Transverse colon (tissue), 4 donors: ENCODE data around the gene SOX5.

ENCODE experiments used
- EP300 ChIP-seq: sonication (generic); formaldehyde crosslinking; IDR thresholded peaks from one replicate; pipeline ENCODE4 v1.6.1; 2017; ENCODE audit warnings: antibody characterized with exemption, low read depth
- POLR2AphosphoS5 ChIP-seq, 3 donors: sonication (generic); formaldehyde crosslinking; IDR thresholded peaks; one replicate each; pipeline ENCODE4 v1.6.1; 2016; ENCODE audit warnings: antibody characterized with exemption in 3 of 3
- TF ChIP-seq, protein P1 (sequence below), 5 experiments: fragments of 200-600 bp in 3 of 5; fragments of 450-650 bp in 2 of 5; sonication (generic) in 3 of 5; IDR thresholded peaks; 1 replicate in 2 of 5; 2 replicates in 3 of 5; pipeline ENCODE4 v1.5.1; 2016 to 2017; ENCODE audit warnings: antibody characterized with exemption in 5 of 5, inconsistent platforms in 3 of 5, mild to moderate bottlenecking in 2 of 5, moderate library complexity in 1 of 5

DNA sequence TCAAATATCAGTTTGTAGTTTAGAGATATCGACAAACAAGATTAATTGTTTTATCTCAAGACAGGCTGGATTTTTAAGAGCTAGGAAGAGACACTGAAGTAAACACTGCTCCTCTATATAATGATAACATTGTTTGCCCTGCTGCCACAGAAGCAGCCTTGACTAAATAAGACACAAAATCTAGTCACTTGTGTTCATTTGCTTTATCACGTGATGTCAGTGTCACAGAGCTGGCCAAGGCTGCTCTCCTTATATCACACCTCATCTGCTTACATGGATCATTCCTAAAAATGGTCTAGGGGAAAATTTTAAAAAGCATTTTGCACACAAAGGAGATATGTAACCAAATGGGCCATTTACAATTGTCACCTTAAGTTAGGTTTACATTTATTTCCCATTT, 64.1 kb downstream of the SOX5 start:
- TF ChIP-seq, protein P1, sequence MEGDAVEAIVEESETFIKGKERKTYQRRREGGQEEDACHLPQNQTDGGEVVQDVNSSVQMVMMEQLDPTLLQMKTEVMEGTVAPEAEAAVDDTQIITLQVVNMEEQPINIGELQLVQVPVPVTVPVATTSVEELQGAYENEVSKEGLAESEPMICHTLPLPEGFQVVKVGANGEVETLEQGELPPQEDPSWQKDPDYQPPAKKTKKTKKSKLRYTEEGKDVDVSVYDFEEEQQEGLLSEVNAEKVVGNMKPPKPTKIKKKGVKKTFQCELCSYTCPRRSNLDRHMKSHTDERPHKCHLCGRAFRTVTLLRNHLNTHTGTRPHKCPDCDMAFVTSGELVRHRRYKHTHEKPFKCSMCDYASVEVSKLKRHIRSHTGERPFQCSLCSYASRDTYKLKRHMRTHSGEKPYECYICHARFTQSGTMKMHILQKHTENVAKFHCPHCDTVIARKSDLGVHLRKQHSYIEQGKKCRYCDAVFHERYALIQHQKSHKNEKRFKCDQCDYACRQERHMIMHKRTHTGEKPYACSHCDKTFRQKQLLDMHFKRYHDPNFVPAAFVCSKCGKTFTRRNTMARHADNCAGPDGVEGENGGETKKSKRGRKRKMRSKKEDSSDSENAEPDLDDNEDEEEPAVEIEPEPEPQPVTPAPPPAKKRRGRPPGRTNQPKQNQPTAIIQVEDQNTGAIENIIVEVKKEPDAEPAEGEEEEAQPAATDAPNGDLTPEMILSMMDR (IDR thresholded peaks at IDR 0.05): no peak
- TF ChIP-seq POLR2AphosphoS5 (IDR thresholded peaks at IDR 0.05) (no peak), EP300 (no peak)
